HG03571 (cell line): Measurements from ENCODE around the gene COG4.
"Not testable (repeated sequence)": the region's sequence is repeated elsewhere in the genome, so short reads cannot be mapped to it uniquely, and the experiment has no call there.

Source experiments
- ATAC-seq: cut with Tn5 transposase; IDR thresholded peaks from one replicate; pipeline ENCODE4 v1.9.1; 2021; ENCODE audit not compliant: unreplicated experiment

COG4 gene

GRCh38 chr16:70523076-70523742 lies at the start of gene COG4:
Gene COG4 (minus strand): TSS chr16:70523554. CDS start chr16:70523543, 11 bp downstream.
- peak; percentile 60 for ATAC-seq

- no peak for ATAC-seq
Measured at GRCh38 chr16:70572926-70573270, 49.5 kb upstream of the COG4 start.

GRCh38 chr16:70572050-70572925 lies 48.9 kb upstream of the COG4 start:
- no peak for ATAC-seq

- no peak for ATAC-seq
Measured at GRCh38 chr16:70571623-70572022, 48.3 kb upstream of the COG4 start.

GRCh38 chr16:70570967-70571570 lies 47.7 kb upstream of the COG4 start:
- ATAC-seq: no peak

- no peak for ATAC-seq
Measured at GRCh38 chr16:70569752-70570151, 46.4 kb upstream of the COG4 start.

GRCh38 chr16:70568601-70569237 lies 45.4 kb upstream of the COG4 start:
- no peak for ATAC-seq

GRCh38 chr16:70565053-70565452 lies 41.7 kb upstream of the COG4 start:
- ATAC-seq: no peak

GRCh38 chr16:70563636-70564035 lies 40.3 kb upstream of the COG4 start:
- no peak for ATAC-seq

- no peak for ATAC-seq
Measured at GRCh38 chr16:70561623-70562022, 38.3 kb upstream of the COG4 start.

GRCh38 chr16:70556063-70556462 lies 32.7 kb upstream of the COG4 start:
- ATAC-seq: no peak

- ATAC-seq: no peak
Measured at GRCh38 chr16:70553645-70554044, 30.3 kb upstream of the COG4 start.

- no peak for ATAC-seq
Measured at GRCh38 chr16:70552675-70553074, 29.3 kb upstream of the COG4 start.

GRCh38 chr16:70551788-70552187 lies 28.4 kb upstream of the COG4 start:
- no peak for ATAC-seq

GRCh38 chr16:70550082-70550481 lies 26.7 kb upstream of the COG4 start:
- no peak for ATAC-seq

- ATAC-seq: no peak
Measured at GRCh38 chr16:70548936-70549335, 25.6 kb upstream of the COG4 start.

- ATAC-seq: no peak
Measured at GRCh38 chr16:70544548-70544947, 21.2 kb upstream of the COG4 start.

GRCh38 chr16:70540994-70541393 lies 17.6 kb upstream of the COG4 start:
- ATAC-seq: no peak

- ATAC-seq: no peak
Measured at GRCh38 chr16:70534971-70535370, 11.6 kb upstream of the COG4 start.

GRCh38 chr16:70529954-70530353 lies 6.6 kb upstream of the COG4 start:
- not testable (repeated sequence) for ATAC-seq

GRCh38 chr16:70529051-70529777 lies 5.9 kb upstream of the COG4 start:
- no peak for ATAC-seq
